SH-SY5Y (cell line): ENCODE results near the gene CDH4.

Source experiments
- GATA2 ChIP-seq: IDR thresholded peaks from 2 replicates; pipeline ENCODE4 v1.6.1; 2011; ENCODE audit warnings: mild to moderate bottlenecking, low read depth, low read length
- GATA3 ChIP-seq: IDR thresholded peaks from 2 replicates; pipeline ENCODE4 v1.6.1; 2011; ENCODE audit warnings: low read depth, mild to moderate bottlenecking, low read length, moderate library complexity

DNA sequence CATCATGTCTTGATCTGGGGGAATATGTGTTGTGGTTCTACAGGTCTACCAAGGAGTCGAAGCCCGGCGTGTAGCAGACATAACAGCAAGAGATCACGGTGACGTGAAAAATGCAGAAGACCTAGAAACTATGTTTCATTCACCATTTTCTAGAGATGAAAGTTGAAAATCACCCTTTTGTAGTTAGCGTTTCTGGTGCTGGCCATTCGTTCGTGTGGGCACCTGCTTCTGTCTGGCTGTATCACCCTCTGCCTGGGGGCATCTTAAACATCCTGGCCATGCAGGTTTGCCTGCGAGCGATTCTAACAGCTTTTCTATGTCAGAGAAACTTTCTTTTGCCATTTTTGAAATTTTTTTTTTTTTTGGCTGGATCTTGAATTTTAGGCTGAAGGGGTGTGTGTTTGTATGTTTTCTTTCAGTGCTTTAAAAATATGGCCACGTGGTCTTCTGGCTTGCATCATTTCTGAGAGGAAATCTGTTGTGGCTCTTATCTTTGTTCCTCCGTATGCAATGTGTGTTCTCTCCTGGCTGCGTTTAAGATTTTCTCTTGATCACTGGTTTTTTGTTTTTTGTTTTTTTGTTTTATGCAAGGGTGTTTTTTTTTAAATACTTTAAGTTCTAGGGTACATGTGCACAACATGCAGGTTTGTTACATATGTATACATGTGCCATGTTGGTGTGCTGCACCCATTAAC is 226.7 kb downstream of the CDH4 start:
- no peak for TF ChIP-seq GATA2
- no peak for TF ChIP-seq GATA3
